Peyer's patch (tissue), 4 donors: ENCODE data around the gene NCF2.

ENCODE experiments used
- CTCF ChIP-seq, 6 experiments: fragments of 450-650 bp in 4 of 6; fragments of 200-600 bp in 2 of 6; sonication (generic) in 1 of 6; IDR thresholded peaks; one replicate each; pipeline ENCODE4 v1.5.1; 2017 to 2019; ENCODE audit warnings: antibody characterized with exemption in 6 of 6, mild to moderate bottlenecking in 3 of 6, moderate library complexity in 1 of 6
- POLR2A ChIP-seq, 2 donors: fragments of 450-650 bp; IDR thresholded peaks; one replicate each; pipeline ENCODE4 v1.5.1; 2017; ENCODE audit warnings: antibody characterized with exemption in 2 of 2, mild to moderate bottlenecking in 2 of 2, moderate library complexity in 2 of 2

- TF ChIP-seq CTCF (IDR thresholded peaks at IDR 0.05) (no peak), POLR2A (IDR thresholded peaks at IDR 0.05) (no peak)
These were observed 875 bp downstream of the NCF2 start for GRCh38 chr1:183589384-183589783.
